Measurements from ENCODE around the gene AIPL1.

AIPL1 gene

DNA sequence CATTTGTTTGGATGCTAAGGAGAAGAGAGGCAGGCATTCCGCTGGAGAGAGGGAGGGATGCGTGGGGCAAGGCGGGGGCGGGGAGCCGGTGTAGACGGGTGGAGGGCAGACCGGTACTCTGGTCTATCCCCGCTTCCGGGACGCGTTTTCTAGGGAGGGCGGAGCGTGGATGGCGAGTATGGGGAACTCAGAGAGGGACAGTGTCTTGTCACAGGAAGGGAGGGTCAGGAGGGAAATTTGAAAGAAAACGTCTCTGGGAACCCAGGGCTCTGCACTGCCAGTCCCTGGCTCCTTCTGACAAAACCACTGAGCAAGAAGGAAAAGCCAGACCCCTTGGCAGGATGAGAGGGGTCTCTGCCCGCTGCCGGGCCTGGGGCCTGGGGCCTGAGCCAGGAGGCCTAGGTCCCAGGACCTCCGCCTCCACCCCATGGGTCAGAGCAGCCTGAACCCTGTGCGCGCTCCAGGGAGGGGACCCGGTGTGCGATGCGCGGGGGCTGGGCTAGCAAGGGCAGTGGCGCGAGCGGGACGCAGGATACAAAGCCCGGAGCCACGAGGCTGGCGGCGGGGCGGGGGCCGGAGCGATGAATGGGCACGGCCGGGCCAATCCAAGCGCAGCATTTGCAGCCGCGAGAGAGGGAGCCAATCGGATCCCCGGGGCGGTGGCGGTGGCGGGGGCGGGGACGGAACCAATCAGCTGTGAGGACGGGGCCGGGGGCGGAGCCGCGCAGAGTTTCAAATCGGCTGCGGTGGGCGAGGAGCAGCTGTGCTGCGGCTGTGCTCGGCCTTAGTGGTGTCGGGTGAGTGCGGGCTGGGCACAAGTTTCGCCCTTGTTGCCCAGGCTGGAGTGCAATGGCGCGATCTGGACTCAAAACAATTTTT is 9.0 kb upstream of the AIPL1 start, which contains the start of gene PIMREG:
Gene PIMREG (plus strand): TSS at position 764 of the 879 bp plus-strand sequence. CDS start 656 bp downstream, outside the sequence.
- peak; percentile 76 for DNase-seq (ENCODE audit: low read depth)
- TF ChIP-seq, protein P1, sequence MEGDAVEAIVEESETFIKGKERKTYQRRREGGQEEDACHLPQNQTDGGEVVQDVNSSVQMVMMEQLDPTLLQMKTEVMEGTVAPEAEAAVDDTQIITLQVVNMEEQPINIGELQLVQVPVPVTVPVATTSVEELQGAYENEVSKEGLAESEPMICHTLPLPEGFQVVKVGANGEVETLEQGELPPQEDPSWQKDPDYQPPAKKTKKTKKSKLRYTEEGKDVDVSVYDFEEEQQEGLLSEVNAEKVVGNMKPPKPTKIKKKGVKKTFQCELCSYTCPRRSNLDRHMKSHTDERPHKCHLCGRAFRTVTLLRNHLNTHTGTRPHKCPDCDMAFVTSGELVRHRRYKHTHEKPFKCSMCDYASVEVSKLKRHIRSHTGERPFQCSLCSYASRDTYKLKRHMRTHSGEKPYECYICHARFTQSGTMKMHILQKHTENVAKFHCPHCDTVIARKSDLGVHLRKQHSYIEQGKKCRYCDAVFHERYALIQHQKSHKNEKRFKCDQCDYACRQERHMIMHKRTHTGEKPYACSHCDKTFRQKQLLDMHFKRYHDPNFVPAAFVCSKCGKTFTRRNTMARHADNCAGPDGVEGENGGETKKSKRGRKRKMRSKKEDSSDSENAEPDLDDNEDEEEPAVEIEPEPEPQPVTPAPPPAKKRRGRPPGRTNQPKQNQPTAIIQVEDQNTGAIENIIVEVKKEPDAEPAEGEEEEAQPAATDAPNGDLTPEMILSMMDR (IDR thresholded peaks at IDR 0.05; ENCODE audit: low read depth, low read length, missing control alignments) = no peak
- in situ Hi-C loops (cut with HindIII; ENCODE audit: low sequenced_read_pairs) = no loop called here
- peak within 1 kb of the TSS; percentile 54 for H3K4me3 ChIP-seq (ENCODE audit: low read depth, low read length)

DNA sequence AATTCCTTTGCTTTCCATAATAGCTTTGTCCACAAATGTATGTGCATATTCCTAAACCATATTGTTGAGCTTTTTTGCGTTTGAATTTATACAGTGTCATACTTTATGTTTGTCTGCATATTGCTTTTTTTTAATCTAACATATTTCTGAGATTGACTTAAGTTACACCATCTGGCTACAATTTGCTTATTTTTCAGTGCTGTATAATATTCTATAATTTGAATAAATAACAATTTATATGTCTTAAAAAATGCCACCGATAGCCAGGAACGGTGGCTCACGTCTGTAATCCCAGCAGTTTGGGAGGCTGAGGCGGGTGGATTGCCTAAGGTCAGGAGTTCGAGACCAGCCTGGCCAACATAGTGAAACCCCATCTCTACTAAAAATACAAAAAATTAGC is 7.9 kb upstream of the AIPL1 start:
- DNase-seq (ENCODE audit: low read depth) = no peak
- no peak overlapping the region for H3K4me3 ChIP-seq (ENCODE audit: low read depth, low read length)
- in situ Hi-C loops (cut with HindIII; ENCODE audit: low sequenced_read_pairs) = no loop called here
- TF ChIP-seq, protein P1 (IDR thresholded peaks at IDR 0.05; ENCODE audit: low read depth, low read length, missing control alignments) = no peak

DNA sequence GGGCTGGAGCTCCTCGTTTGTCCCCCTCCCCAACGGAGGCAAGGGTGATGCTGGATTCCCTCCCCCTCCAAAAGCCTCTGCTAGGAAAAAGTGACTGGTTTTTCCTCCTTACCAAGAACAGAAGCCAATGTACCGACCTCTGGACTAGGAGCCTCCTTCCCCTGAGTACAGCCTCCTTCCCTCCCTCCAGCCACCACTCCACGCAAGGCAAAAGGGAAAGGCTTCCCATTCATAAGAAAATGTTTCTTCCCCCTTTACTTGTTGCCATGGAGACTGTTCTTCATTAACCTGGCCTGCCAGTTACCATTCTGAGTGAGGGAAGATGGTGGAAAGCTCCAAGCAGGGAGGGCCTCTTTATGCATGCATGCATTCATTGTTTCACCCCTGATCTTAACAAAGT is 5.0 kb upstream of the AIPL1 start:
- DNase-seq (ENCODE audit: low read depth) = no peak
- TF ChIP-seq, protein P1 (IDR thresholded peaks at IDR 0.05; ENCODE audit: low read depth, low read length, missing control alignments) = no peak
- in situ Hi-C loops (cut with HindIII; ENCODE audit: low sequenced_read_pairs) = no loop called here
- H3K4me3 ChIP-seq (ENCODE audit: low read depth, low read length) = no peak overlapping the region

DNA sequence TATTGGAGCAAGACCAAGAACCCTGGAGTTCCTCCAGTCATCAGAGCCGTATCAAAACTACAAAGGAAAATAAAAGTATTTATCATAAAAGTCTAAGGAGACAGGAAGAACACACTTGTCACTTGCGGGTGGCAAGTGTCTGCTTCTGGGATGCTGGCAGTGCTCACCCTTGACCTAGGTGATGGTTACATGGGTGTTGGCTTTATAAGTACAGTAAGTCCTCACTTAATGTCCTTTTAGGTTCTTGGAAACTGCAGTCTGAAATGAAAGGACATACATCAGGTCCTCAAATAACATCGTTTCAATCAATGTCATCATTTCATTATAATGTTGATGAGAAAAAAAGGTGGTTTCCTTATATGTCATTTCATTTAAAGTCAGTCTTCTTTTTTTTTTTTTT is 3.0 kb upstream of the AIPL1 start:
- TF ChIP-seq, protein P1 (IDR thresholded peaks at IDR 0.05; ENCODE audit: low read depth, low read length, missing control alignments) = no peak
- in situ Hi-C loops (cut with HindIII; ENCODE audit: low sequenced_read_pairs) = no loop called here
- H3K4me3 ChIP-seq (ENCODE audit: low read depth, low read length) = no peak overlapping the region
- no peak for DNase-seq (ENCODE audit: low read depth)

DNA sequence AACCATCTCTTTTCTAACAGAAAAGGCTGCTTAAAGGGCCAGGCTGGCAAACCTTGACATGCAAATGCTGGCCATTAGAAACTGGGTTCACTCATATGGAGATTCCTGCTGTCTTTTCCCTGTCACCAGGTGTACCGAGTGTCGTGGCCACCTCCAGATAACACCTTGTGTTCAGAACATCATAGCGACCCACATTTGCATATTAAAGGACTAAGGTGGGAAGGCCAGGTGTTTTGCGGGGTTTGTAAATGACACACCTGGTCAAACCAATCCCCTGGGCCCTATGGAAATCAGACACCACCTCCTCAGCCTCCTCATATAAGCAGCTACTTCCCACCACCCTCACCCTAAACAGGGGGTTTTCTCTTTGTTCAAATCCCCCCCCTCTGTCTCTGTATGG is 2.5 kb upstream of the AIPL1 start:
- TF ChIP-seq, protein P1 (IDR thresholded peaks at IDR 0.05; ENCODE audit: low read depth, low read length, missing control alignments) = no peak
- no peak for DNase-seq (ENCODE audit: low read depth)
- no peak overlapping the region for H3K4me3 ChIP-seq (ENCODE audit: low read depth, low read length)
- in situ Hi-C loops (cut with HindIII; ENCODE audit: low sequenced_read_pairs) = no loop called here

DNA sequence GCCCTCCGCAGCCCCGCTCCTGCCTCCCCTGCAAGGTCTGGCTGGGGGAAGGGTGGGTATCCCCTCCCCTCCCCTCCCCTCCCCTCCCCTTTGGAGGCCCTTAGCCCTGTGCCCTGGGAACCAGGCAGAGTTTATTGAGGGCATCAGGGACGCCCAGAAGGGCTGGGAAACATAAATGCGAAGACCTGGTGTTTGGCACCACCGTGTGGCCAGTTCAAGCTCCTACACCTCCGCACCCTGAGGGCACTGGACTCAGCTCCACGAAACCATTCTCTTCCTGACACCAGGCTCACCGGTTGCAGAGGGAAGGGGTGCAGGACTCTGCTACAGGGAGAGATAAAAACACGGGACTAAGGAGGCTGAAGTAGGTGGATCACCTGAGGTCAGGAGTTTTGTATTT is 1.0 kb upstream of the AIPL1 start:
- TF ChIP-seq, protein P1 (IDR thresholded peaks at IDR 0.05; ENCODE audit: low read depth, low read length, missing control alignments) = peak; percentile 84
- in situ Hi-C loops (cut with HindIII; ENCODE audit: low sequenced_read_pairs) = no loop called here
- DNase-seq (ENCODE audit: low read depth) = peak; percentile 24
- H3K4me3 ChIP-seq (ENCODE audit: low read depth, low read length) = no peak overlapping the region
